ENCODE results near the gene CBX8. TPM values are rescaled to one million over a fixed set of nuclear protein-coding genes. Genes with fewer than 3 reads are reported as not detected.

CBX8 gene
- total RNA-seq, 1 experiment from 2014 or later = 11.1 TPM

DNA sequence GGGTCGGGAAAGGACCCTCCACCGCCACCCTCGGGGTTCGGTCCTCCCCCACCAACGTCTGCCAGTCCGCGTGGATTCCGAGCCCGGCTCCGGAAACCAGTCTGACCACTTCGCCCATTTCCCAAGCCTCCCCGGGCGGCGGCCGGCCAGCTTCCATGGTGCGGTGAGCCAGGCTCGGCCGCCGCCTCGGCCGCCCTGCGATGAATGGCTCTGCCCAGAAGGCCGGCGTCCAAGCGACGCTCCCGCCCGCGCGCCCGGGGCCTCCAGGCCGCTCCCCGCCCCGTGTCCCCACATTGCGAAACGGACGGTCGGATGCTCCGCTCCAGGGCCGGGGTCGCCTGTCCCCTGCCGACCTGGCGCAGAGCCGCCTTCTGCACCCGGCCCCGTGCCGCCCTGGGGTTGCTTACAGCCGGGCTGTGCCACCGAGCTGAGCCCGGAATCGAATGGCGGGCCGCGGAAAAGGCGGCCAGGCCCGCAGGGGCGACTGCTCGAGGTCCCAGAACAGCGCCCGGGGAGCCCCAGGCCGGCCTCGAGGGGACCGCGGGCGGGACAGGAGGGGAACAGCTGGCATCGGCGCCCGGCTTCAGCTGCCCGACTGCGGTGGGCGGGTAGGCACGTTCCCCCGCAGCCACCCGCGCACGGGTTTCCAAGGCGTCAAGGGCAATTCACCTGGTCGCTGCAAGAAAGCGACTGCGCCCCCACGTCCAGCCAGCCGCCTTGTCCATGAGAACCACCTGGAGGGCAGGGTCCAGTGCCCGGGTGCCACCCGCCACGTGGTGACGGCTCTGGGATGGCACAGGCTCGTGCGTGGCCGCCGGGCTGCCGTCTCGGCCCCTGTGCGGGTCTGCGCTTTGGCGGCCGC lies 18.3 kb upstream of the CBX8 start:
- peaks cover 9% of the 10 kb centered on the region for H3K4me1 Mint-ChIP-seq (ENCODE audit: low read depth, unreplicated experiment)
- intact Hi-C loops (cut with micrococcal nuclease; ENCODE audit: unreplicated experiment) = no loop called here
- peak overlapping the region; percentile 52 for H3K27ac Mint-ChIP-seq (ENCODE audit: unreplicated experiment)
- H3K4me3 Mint-ChIP-seq (ENCODE audit: low read depth, unreplicated experiment) = peak overlapping the region; percentile 45
- no TSS peak for BruUV-seq (replicated peaks)
- H3K27me3 Mint-ChIP-seq (ENCODE audit: unreplicated experiment) = peaks cover 26% of the 10 kb centered on the region
- no peaks in the 10 kb centered on the region for H3K9me3 Mint-ChIP-seq (ENCODE audit: low read depth, unreplicated experiment)
- DNase-seq = peak; percentile 78
- TF ChIP-seq, protein P1, sequence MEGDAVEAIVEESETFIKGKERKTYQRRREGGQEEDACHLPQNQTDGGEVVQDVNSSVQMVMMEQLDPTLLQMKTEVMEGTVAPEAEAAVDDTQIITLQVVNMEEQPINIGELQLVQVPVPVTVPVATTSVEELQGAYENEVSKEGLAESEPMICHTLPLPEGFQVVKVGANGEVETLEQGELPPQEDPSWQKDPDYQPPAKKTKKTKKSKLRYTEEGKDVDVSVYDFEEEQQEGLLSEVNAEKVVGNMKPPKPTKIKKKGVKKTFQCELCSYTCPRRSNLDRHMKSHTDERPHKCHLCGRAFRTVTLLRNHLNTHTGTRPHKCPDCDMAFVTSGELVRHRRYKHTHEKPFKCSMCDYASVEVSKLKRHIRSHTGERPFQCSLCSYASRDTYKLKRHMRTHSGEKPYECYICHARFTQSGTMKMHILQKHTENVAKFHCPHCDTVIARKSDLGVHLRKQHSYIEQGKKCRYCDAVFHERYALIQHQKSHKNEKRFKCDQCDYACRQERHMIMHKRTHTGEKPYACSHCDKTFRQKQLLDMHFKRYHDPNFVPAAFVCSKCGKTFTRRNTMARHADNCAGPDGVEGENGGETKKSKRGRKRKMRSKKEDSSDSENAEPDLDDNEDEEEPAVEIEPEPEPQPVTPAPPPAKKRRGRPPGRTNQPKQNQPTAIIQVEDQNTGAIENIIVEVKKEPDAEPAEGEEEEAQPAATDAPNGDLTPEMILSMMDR (IDR thresholded peaks at IDR 0.05; ENCODE audit: unreplicated experiment) = no peak
- CTCF ChIA-PET = no interaction called here
- peaks cover 35% of the 10 kb centered on the region for H3K36me3 Mint-ChIP-seq (ENCODE audit: insufficient read depth, unreplicated experiment)

DNA sequence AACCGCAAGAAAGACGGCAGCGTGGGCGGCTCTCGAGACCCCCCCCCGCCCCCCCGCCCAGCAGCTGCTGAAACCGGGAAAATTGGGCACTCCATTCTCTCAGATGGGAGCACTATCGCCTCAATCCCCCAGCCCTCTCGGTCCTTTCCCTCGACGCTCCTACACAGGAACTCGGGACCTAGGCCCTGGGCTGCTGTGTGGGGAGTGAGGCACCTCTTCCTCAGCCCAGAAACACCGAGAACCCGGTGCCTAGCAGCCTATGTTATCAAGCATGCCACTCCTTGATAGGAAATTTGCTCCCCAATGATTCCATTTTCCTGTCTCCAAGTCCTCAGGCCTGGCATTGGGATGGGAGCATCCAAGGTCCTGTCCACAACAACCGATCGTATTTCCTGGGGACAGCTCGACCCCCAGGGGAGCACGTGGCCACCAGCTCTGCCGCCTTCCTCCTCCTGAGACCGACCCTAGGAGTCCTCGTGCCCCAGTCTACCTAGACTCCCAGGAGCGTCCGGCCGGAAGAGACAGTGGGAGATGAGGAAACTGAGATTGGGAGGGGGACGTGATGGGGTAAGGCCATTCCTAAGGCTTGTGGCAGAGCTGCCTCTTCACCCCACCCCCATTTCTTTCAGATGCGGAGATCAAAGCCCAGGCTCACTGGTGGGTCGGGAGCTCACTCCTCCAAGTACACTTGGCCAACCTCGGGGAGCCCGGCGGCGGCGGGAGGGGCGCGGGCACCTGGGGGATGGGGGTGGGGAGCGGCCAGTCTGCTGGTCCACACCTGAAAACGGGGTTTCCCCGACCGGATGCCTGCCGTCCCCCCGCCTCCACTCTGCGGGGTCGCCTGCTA lies 17.5 kb upstream of the CBX8 start:
- peaks cover 26% of the 10 kb centered on the region for H3K27me3 Mint-ChIP-seq (ENCODE audit: unreplicated experiment)
- TF ChIP-seq, protein P1 (IDR thresholded peaks at IDR 0.05; ENCODE audit: unreplicated experiment) = no peak
- H3K9me3 Mint-ChIP-seq (ENCODE audit: low read depth, unreplicated experiment) = no peaks in the 10 kb centered on the region
- BruUV-seq (replicated peaks) = no TSS peak
- CTCF ChIA-PET = no interaction called here
- peaks cover 42% of the 10 kb centered on the region for H3K36me3 Mint-ChIP-seq (ENCODE audit: insufficient read depth, unreplicated experiment)
- no peak for DNase-seq
- peak overlapping the region; percentile 45 for H3K4me3 Mint-ChIP-seq (ENCODE audit: low read depth, unreplicated experiment)
- intact Hi-C loops (cut with micrococcal nuclease; ENCODE audit: unreplicated experiment) = no loop called here
- peak overlapping the region; percentile 52 for H3K27ac Mint-ChIP-seq (ENCODE audit: unreplicated experiment)
- peaks cover 11% of the 10 kb centered on the region for H3K4me1 Mint-ChIP-seq (ENCODE audit: low read depth, unreplicated experiment)

DNA sequence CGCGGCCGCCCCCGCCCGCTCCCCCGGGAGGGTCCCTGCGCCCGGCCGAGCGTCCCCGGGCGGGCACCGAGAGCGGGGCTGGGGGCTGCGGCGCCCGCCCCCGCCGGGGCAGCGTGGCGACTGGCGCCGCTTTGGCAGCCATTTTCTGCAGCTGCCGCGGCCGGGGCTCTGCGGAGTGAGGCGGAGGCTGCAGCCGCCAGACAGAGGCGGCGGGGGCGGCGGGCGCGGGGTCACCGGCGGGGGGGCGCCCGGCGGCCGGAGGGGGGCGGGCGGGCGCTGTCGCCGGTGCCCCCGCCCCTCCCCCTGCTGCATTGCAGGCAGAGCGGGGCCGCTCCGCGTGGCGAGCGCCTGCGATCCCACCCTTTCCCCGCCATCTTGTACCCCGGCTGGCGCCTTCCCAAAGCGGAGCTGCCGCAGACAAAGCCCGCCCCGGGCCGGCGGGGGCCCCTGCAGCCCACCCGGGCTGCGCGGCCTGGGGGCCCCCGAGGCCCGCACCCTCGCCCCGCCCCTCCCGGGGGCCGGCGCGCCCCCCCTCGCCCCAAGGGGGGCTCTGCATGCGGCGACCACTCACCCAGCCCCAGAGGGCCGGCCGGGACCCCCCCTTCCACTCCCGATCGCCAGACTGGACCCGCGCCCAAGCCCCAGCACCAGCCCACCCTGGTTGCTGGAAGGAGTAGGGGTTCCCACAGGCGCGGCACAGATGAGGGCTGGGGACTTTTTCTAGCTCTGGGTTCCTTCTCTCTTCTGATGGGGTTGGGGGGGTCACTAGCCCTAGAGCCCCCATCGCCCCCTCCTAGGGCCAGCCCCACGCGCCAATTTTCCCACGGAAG lies 16.6 kb upstream of the CBX8 start:
- peaks cover 26% of the 10 kb centered on the region for H3K27me3 Mint-ChIP-seq (ENCODE audit: unreplicated experiment)
- peak overlapping the region; percentile 45 for H3K4me3 Mint-ChIP-seq (ENCODE audit: low read depth, unreplicated experiment)
- CTCF ChIA-PET = no interaction called here
- no peaks in the 10 kb centered on the region for H3K9me3 Mint-ChIP-seq (ENCODE audit: low read depth, unreplicated experiment)
- H3K4me1 Mint-ChIP-seq (ENCODE audit: low read depth, unreplicated experiment) = peaks cover 19% of the 10 kb centered on the region
- TF ChIP-seq, protein P1 (IDR thresholded peaks at IDR 0.05; ENCODE audit: unreplicated experiment) = no peak
- no TSS peak for BruUV-seq (replicated peaks)
- intact Hi-C loops (cut with micrococcal nuclease; ENCODE audit: unreplicated experiment) = no loop called here
- no peak for DNase-seq
- no peak overlapping the region for H3K27ac Mint-ChIP-seq (ENCODE audit: unreplicated experiment)
- H3K36me3 Mint-ChIP-seq (ENCODE audit: insufficient read depth, unreplicated experiment) = peaks cover 50% of the 10 kb centered on the region
